Keratinocyte (primary cell): ENCODE data around the gene CLEC19A. TPM values are rescaled to one million over a fixed set of nuclear protein-coding genes. Genes with fewer than 3 reads are reported as not detected.

ENCODE experiments used
- DNase-seq: peaks from one replicate; pipeline ENCODE4 v3.0.0-alpha.2; 2011; ENCODE audit warnings: low read depth, missing footprints, low spot score
- FAIRE-seq: peaks from 2 replicates; lab custom pipeline; 2011; peaks lifted over from hg19 to GRCh38; lab: Jason Lieb, UNC
- H2AFZ ChIP-seq: 2 replicates; pipeline ENCODE4 v1.6.0; 2012; ENCODE audit warnings: low read length, control low read depth, inconsistent platforms; ENCODE audit not compliant: control insufficient read depth
- H3K27ac ChIP-seq: 2 replicates; pipeline ENCODE4 v1.5.1; 2011; ENCODE audit warnings: low read length; ENCODE audit not compliant: control insufficient read depth, insufficient read depth
- H3K27me3 ChIP-seq: 3 replicates; pipeline ENCODE4 v1.6.0; 2011; ENCODE audit warnings: low read length; ENCODE audit not compliant: control insufficient read depth, insufficient read depth; ENCODE audit errors: extremely low read depth
- H3K36me3 ChIP-seq, 2 experiments: 2 replicates in 1 of 2; 3 replicates in 1 of 2; pipeline ENCODE4 v1.5.1; 2011; ENCODE audit warnings: low read length in 2 of 2, mild to moderate bottlenecking in 1 of 2; ENCODE audit not compliant: control insufficient read depth in 2 of 2, insufficient read depth in 2 of 2; ENCODE audit errors: extremely low read depth in 1 of 2
- H3K4me1 ChIP-seq: 3 replicates; pipeline ENCODE4 v1.5.1; 2011; ENCODE audit warnings: low read length; ENCODE audit not compliant: control insufficient read depth, insufficient read depth; ENCODE audit errors: extremely low read depth
- H3K4me2 ChIP-seq: 3 replicates; pipeline ENCODE4 v1.6.0; 2011; ENCODE audit warnings: low read depth, low read length; ENCODE audit not compliant: control insufficient read depth, insufficient read depth; ENCODE audit errors: extremely low read depth
- H3K4me3 ChIP-seq, 3 experiments: fragments of 200-600 bp in 1 of 3; sonication (generic) in 1 of 3; 2 replicates in 2 of 3; 3 replicates in 1 of 3; pipeline ENCODE4 v1.5.1; 2011 to 2016; ENCODE audit warnings: low read length in 3 of 3, mild to moderate bottlenecking in 3 of 3, control low read depth in 2 of 3, inconsistent platforms in 1 of 3, low read depth in 1 of 3, mixed read lengths in 1 of 3, mixed run types in 1 of 3, moderate library complexity in 1 of 3; ENCODE audit not compliant: control insufficient read depth in 2 of 3, insufficient read depth in 2 of 3; ENCODE audit errors: extremely low read depth in 1 of 3
- H3K79me2 ChIP-seq: 2 replicates; pipeline ENCODE4 v1.6.0; 2012; ENCODE audit warnings: low read length; ENCODE audit not compliant: control insufficient read depth, insufficient read depth
- H3K9ac ChIP-seq: 3 replicates; pipeline ENCODE4 v1.6.0; 2011; ENCODE audit warnings: low read length; ENCODE audit not compliant: control insufficient read depth, insufficient read depth; ENCODE audit errors: extremely low read depth
- H3K9me1 ChIP-seq: 3 replicates; pipeline ENCODE4 v1.6.0; 2011; ENCODE audit warnings: low read length; ENCODE audit not compliant: control insufficient read depth, insufficient read depth; ENCODE audit errors: extremely low read depth
- H3K9me3 ChIP-seq: 2 replicates; pipeline ENCODE4 v1.5.1; 2012; ENCODE audit warnings: low read depth, low read length; ENCODE audit not compliant: control insufficient read depth
- H4K20me1 ChIP-seq: 3 replicates; pipeline ENCODE4 v1.6.0; 2011; ENCODE audit warnings: low read length; ENCODE audit not compliant: control insufficient read depth, insufficient read depth; ENCODE audit errors: extremely low read depth
- CTCF ChIP-seq, 3 experiments: IDR thresholded peaks in 1 of 3; conservative IDR thresholded peaks in 1 of 3; optimal IDR thresholded peaks in 1 of 3; 2 replicates in 2 of 3; 3 replicates in 1 of 3; pipeline versions ENCODE3 to v1.5.1; 2011; ENCODE audit warnings: low read length in 3 of 3, mild to moderate bottlenecking in 3 of 3, moderate library complexity in 2 of 3, control low read depth in 1 of 3, inconsistent platforms in 1 of 3; ENCODE audit not compliant: insufficient read depth in 2 of 3; ENCODE audit errors: extremely low read depth in 1 of 3
- EZH2 ChIP-seq: IDR thresholded peaks from one replicate; pipeline ENCODE4 v1.6.1; 2012; ENCODE audit warnings: inconsistent platforms, mild to moderate bottlenecking, low read length, moderate library complexity
- dilution Hi-C: fragments of 300-500 bp; cut with MboI; formaldehyde crosslinking; loops from one replicate; pipeline ENCODE4 v1.7.0; 2020; ENCODE audit warnings: low sequenced_read_pairs; ENCODE audit not compliant: extremely low pct_ligation_motif_present
- polyA plus RNA-seq, 5 experiments: library from polyadenylated mRNA; depleted of rRNA in 3 of 5; stranded (reverse) in 3 of 5; stranded (forward) in 1 of 5; unstranded in 1 of 5; fragments of >200 nt; gene quantifications; 1 replicate in 1 of 5; 2 replicates in 3 of 5; 3 replicates in 1 of 5; pipeline versions ENCODE4 v1.2.1 to v1.2.3, GENCODE V29; 2011 to 2012; ENCODE audit warnings: missing spikeins in 2 of 5, low read depth in 1 of 5, low replicate concordance in 1 of 5

The CLEC19A gene
- polyA plus RNA-seq, 1 donor (not counting 4 experiments of a cell fraction or from before 2014, with no cell fraction given) = not detected

- no peak for FAIRE-seq
- Histone ChIP-seq H3K27me3 (no peaks in the 10 kb centered on the region), H3K9me3 (no peaks in the 10 kb centered on the region), H2AFZ (no peak overlapping the region), H3K4me1 (no peaks in the 10 kb centered on the region), H3K27ac (no peak overlapping the region), H3K4me3 (no peak overlapping the region), H3K79me2 (no peaks in the 10 kb centered on the region), H3K4me2 (no peak overlapping the region), H3K9me1 (no peaks in the 10 kb centered on the region), H3K9ac (no peak overlapping the region), H4K20me1 (no peaks in the 10 kb centered on the region), H3K36me3 (no peaks in the 10 kb centered on the region)
- no peak for TF ChIP-seq EZH2
- no peak for TF ChIP-seq CTCF (optimal IDR thresholded peaks at IDR 0.05 in 1 of 3, IDR thresholded peaks at IDR 0.05 in 1 of 3, conservative IDR thresholded peaks at IDR 0.05 in 1 of 3; ENCODE audit: extremely low read depth in 1 of 3, insufficient read depth in 2 of 3, low read length in 3 of 3)
- DNase-seq = no peak
- dilution Hi-C loops = loop anchor here (5.0 kb wide), 1 partner anchor 86 kb away; no protein-coding TSS in a partner anchor
These were observed 48.8 kb upstream of the CLEC19A start for GRCh38 chr16:19236561-19237209.

- Histone ChIP-seq H3K4me2 (no peak overlapping the region), H2AFZ (no peak overlapping the region), H3K27me3 (no peaks in the 10 kb centered on the region), H4K20me1 (no peaks in the 10 kb centered on the region), H3K9me1 (no peaks in the 10 kb centered on the region), H3K79me2 (no peaks in the 10 kb centered on the region), H3K27ac (no peak overlapping the region), H3K4me1 (no peaks in the 10 kb centered on the region), H3K9ac (no peak overlapping the region), H3K9me3 (no peaks in the 10 kb centered on the region), H3K36me3 (no peaks in the 10 kb centered on the region), H3K4me3 (no peak overlapping the region)
- no peak for DNase-seq
- no peak for TF ChIP-seq EZH2
- no peak for TF ChIP-seq CTCF (optimal IDR thresholded peaks at IDR 0.05 in 1 of 3, IDR thresholded peaks at IDR 0.05 in 1 of 3, conservative IDR thresholded peaks at IDR 0.05 in 1 of 3; ENCODE audit: extremely low read depth in 1 of 3, insufficient read depth in 2 of 3, low read length in 3 of 3)
- dilution Hi-C loops = loop anchor here (5.0 kb wide), 1 partner anchor 84 kb away; no protein-coding TSS in a partner anchor
- no peak for FAIRE-seq
These were observed 47.1 kb upstream of the CLEC19A start for GRCh38 chr16:19238406-19238805.
